GM18519 (cell line): ENCODE data around the gene SHOX.
"Not testable (repeated sequence)": the region's sequence is repeated elsewhere in the genome, so short reads cannot be mapped to it uniquely, and the experiment has no call there.

Source experiments
- ATAC-seq: cut with Tn5 transposase; IDR thresholded peaks from one replicate; pipeline ENCODE4 v1.9.1; 2021; ENCODE audit warnings: mild to moderate bottlenecking, moderate library complexity; ENCODE audit not compliant: unreplicated experiment, low FRiP score

SHOX gene

GRCh38 chrX:621705-622503, 8.7 kb upstream of the SHOX start:
- ATAC-seq = no peak

- not testable (repeated sequence) for ATAC-seq
Observed at GRCh38 chrX:622802-623201, 7.8 kb upstream of the SHOX start.

- no peak for ATAC-seq
Observed at GRCh38 chrX:623268-623598, 7.4 kb upstream of the SHOX start.

GRCh38 chrX:623599-624315, 6.8 kb upstream of the SHOX start:
- ATAC-seq = no peak

- no peak for ATAC-seq
Observed at GRCh38 chrX:625137-625691, 5.4 kb upstream of the SHOX start.

GRCh38 chrX:626047-626446, 4.5 kb upstream of the SHOX start:
- ATAC-seq = not testable (repeated sequence)

GRCh38 chrX:626745-627509, 3.7 kb upstream of the SHOX start:
- no peak for ATAC-seq

- no peak for ATAC-seq
Observed at GRCh38 chrX:627510-627981, 3.0 kb upstream of the SHOX start.

- ATAC-seq = no peak
Observed at GRCh38 chrX:627995-628394, 2.6 kb upstream of the SHOX start.

- ATAC-seq = no peak
Observed at GRCh38 chrX:629230-630006, 1.2 kb upstream of the SHOX start.

GRCh38 chrX:630007-630611, 482 bp upstream of the SHOX start:
- no peak for ATAC-seq

- no peak for ATAC-seq
Observed at GRCh38 chrX:631802-632365, 1.3 kb downstream of the SHOX start.

- ATAC-seq = no peak
Observed at GRCh38 chrX:632366-633042, 1.9 kb downstream of the SHOX start.

GRCh38 chrX:633043-633984, 2.7 kb downstream of the SHOX start:
- ATAC-seq = no peak

GRCh38 chrX:633985-634958, 3.7 kb downstream of the SHOX start:
- ATAC-seq = no peak

GRCh38 chrX:635428-636090, 5.0 kb downstream of the SHOX start:
- ATAC-seq = no peak
